ENCODE measurements around the gene PARD3. TPM values are rescaled to one million over a fixed set of nuclear protein-coding genes. Genes with fewer than 3 reads are reported as not detected.

The PARD3 gene
- total RNA-seq, 1 experiment from 2014 or later = 30.0 TPM

GRCh38 chr10:34426041-34426440 is 389.1 kb downstream of the PARD3 start:
- no peak for DNase-seq (ENCODE audit: low read depth)

- no peak for DNase-seq (ENCODE audit: low read depth)
These were observed 391.1 kb downstream of the PARD3 start for GRCh38 chr10:34423673-34424625.

GRCh38 chr10:34420795-34421194 is 394.3 kb downstream of the PARD3 start:
- DNase-seq (ENCODE audit: low read depth) = no peak

- DNase-seq (ENCODE audit: low read depth) = no peak
These were observed 394.8 kb downstream of the PARD3 start for GRCh38 chr10:34420273-34420672.

- DNase-seq (ENCODE audit: low read depth) = no peak
These were observed 400.1 kb downstream of the PARD3 start for GRCh38 chr10:34415039-34415438.

GRCh38 chr10:34413756-34414587 is 401.1 kb downstream of the PARD3 start:
- DNase-seq (ENCODE audit: low read depth) = no peak

- no peak for DNase-seq (ENCODE audit: low read depth)
These were observed 401.9 kb downstream of the PARD3 start for GRCh38 chr10:34413214-34413613.

- no peak for DNase-seq (ENCODE audit: low read depth)
These were observed 406.1 kb downstream of the PARD3 start for GRCh38 chr10:34408956-34409355.

GRCh38 chr10:34408381-34408780 is 406.7 kb downstream of the PARD3 start:
- no peak for DNase-seq (ENCODE audit: low read depth)

GRCh38 chr10:34407324-34407805 is 407.7 kb downstream of the PARD3 start:
- DNase-seq (ENCODE audit: low read depth) = peak; percentile 81

- no peak for DNase-seq (ENCODE audit: low read depth)
These were observed 408.4 kb downstream of the PARD3 start for GRCh38 chr10:34406463-34407323.

- peak; percentile 71 for DNase-seq (ENCODE audit: low read depth)
These were observed 409.3 kb downstream of the PARD3 start for GRCh38 chr10:34405611-34406462.

- DNase-seq (ENCODE audit: low read depth) = peak; percentile 11
These were observed 411.6 kb downstream of the PARD3 start for GRCh38 chr10:34403512-34403911.

GRCh38 chr10:34400075-34400474 is 415.0 kb downstream of the PARD3 start:
- no peak for DNase-seq (ENCODE audit: low read depth)

GRCh38 chr10:34399013-34399412 is 416.1 kb downstream of the PARD3 start:
- no peak for DNase-seq (ENCODE audit: low read depth)

GRCh38 chr10:34397324-34397723 is 417.8 kb downstream of the PARD3 start:
- peak; percentile 49 for DNase-seq (ENCODE audit: low read depth)

- no peak for DNase-seq (ENCODE audit: low read depth)
These were observed 418.4 kb downstream of the PARD3 start for GRCh38 chr10:34396663-34397062.

GRCh38 chr10:34392641-34393170 is 422.4 kb downstream of the PARD3 start:
- DNase-seq (ENCODE audit: low read depth) = peak; percentile 37

GRCh38 chr10:34391168-34391567 is 423.9 kb downstream of the PARD3 start:
- DNase-seq (ENCODE audit: low read depth) = peak; percentile 13

- DNase-seq (ENCODE audit: low read depth) = no peak
These were observed 425.3 kb downstream of the PARD3 start for GRCh38 chr10:34389801-34390200.

Data from RPMI7951 (cell line).